HCT116 (cell line): Measurements from ENCODE around the gene TRAF3.

ENCODE experiments used
- CTCF ChIP-seq, 3 experiments: fragments of 200-600 bp in 1 of 3; sonication (generic) in 1 of 3; IDR thresholded peaks in 2 of 3; conservative IDR thresholded peaks in 1 of 3; 2 replicates each; pipeline ENCODE4 v1.5.1; 2012 to 2017; ENCODE audit warnings: low read depth in 2 of 3, low read length in 2 of 3, antibody characterized with exemption in 1 of 3, borderline replicate concordance in 1 of 3, control low read depth in 1 of 3, mild to moderate bottlenecking in 1 of 3, mixed read lengths in 1 of 3, mixed run types in 1 of 3, moderate library complexity in 1 of 3; ENCODE audit not compliant: insufficient read depth in 1 of 3
- EZH2 ChIP-seq: fragments of 200-600 bp; sonication (generic); IDR thresholded peaks from 2 replicates; pipeline ENCODE4 v1.6.1; 2017; ENCODE audit warnings: antibody characterized with exemption, mixed run types
- EZH2phosphoT487 ChIP-seq: fragments of 200-600 bp; IDR thresholded peaks from 2 replicates; pipeline ENCODE4 v1.6.1; 2018; ENCODE audit warnings: antibody characterized with exemption, borderline replicate concordance

GRCh38 chr14:102848830-102849525, 71.7 kb downstream of the TRAF3 start:
- no peak for TF ChIP-seq CTCF (IDR thresholded peaks at IDR 0.05 in 2 of 3, conservative IDR thresholded peaks at IDR 0.05 in 1 of 3; ENCODE audit: borderline replicate concordance in 1 of 3, insufficient read depth in 1 of 3, low read depth in 2 of 3, low read length in 2 of 3)
- no peak for TF ChIP-seq EZH2
- TF ChIP-seq EZH2phosphoT487: no peak
